AG09319 (cell line): ENCODE data around the gene NDE1.

ENCODE experiments used
- DNase-seq: peaks from one replicate; pipeline ENCODE4 v3.0.0-alpha.2; 2010; ENCODE audit warnings: low read depth; ENCODE audit errors: extremely low read depth
- TF ChIP-seq, protein P1 (sequence below): IDR thresholded peaks from 2 replicates; pipeline ENCODE4 v1.5.1; 2011; ENCODE audit warnings: low read depth, mild to moderate bottlenecking, inconsistent platforms, low read length, moderate library complexity

The NDE1 gene

DNA sequence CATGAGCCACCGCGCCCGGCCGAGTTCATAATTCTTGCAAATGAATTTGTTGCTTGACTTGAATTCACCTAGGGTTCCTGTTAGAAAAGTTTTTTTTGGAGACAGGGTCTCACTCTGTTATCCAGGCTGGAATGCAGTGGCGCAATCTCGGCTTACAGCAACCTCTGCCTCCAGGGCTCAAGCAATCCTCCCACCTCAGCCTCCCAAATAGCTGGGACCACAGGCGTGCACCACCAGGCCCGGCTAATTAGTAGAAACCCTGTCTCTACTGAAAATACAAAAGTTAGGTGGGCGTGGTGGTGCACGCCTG lies 107.0 kb downstream of the NDE1 start:
- TF ChIP-seq, protein P1, sequence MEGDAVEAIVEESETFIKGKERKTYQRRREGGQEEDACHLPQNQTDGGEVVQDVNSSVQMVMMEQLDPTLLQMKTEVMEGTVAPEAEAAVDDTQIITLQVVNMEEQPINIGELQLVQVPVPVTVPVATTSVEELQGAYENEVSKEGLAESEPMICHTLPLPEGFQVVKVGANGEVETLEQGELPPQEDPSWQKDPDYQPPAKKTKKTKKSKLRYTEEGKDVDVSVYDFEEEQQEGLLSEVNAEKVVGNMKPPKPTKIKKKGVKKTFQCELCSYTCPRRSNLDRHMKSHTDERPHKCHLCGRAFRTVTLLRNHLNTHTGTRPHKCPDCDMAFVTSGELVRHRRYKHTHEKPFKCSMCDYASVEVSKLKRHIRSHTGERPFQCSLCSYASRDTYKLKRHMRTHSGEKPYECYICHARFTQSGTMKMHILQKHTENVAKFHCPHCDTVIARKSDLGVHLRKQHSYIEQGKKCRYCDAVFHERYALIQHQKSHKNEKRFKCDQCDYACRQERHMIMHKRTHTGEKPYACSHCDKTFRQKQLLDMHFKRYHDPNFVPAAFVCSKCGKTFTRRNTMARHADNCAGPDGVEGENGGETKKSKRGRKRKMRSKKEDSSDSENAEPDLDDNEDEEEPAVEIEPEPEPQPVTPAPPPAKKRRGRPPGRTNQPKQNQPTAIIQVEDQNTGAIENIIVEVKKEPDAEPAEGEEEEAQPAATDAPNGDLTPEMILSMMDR, result no peak

GRCh38 chr16:15757630-15758251 lies 107.7 kb downstream of the NDE1 start:
- no peak for DNase-seq

More for the DNA sequence above, 107.0 kb downstream of the NDE1 start:
- DNase-seq, result no peak

DNA sequence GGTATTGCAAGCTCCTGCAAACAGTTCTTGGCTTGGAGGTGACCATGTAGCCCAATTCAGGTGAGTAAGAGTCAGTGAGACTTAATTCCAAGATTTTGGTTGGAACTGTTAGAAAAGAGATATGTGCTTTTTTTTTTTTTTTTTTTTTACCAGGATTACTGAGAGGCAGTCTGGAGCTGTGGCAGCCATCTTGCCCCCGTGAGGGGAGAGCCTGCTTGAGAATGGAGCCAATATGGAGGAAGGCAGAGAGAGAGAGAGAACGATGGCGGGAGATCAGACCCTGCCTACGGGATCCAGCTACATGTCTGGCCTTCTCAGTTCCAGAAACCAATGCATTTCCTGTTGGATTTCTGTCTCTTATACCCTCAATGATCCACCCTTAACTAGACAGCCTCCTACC lies 109.0 kb downstream of the NDE1 start:
- TF ChIP-seq, protein P1, result no peak
- no peak for DNase-seq

More at GRCh38 chr16:15757630-15758251, 107.7 kb downstream of the NDE1 start:
- TF ChIP-seq, protein P1, result no peak

- TF ChIP-seq, protein P1, result no peak
- no peak for DNase-seq
Observed at GRCh38 chr16:15760129-15760528, 110.1 kb downstream of the NDE1 start.

DNA sequence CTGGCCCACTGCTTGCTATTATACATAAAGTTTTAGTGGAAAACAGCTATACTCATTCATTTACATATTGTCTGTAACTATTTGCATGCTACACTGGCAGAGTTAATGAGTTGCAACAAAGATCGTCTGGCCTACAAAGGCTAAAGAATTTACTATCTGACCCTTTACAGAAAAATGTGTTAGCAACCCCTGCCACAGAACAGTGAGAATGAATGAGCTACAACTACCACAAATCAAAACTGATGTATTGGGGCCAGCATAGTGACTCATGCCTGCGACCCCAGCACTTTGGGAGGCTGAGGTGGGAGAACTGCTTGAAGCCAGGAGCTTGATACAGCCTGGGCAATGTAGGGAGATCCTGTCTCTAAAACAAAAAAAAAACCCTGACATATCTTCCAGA lies 114.1 kb downstream of the NDE1 start:
- TF ChIP-seq, protein P1, result no peak
- DNase-seq, result no peak

- TF ChIP-seq, protein P1, result no peak
Observed at GRCh38 chr16:15765116-15765515, 115.1 kb downstream of the NDE1 start.

DNA sequence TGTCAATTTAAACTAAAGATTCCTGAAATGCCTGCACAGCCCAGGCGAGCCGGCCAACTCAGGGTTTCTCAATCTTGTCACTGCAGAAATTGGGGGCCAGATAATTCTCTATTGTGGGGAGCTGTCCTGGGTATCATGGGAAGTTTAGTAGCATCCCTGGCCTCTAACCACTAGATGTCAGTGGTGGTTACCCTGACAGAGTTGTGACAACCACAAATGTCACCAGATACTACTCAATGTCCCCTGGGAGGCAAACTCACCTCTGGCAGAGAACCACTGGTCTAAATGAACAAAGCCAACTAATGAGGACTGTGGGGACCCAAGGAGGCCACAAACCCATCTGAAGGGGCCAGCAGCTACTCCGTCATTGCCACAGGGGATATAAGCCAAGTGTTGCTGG lies 115.8 kb downstream of the NDE1 start:
- TF ChIP-seq, protein P1, result peak; percentile 83
- DNase-seq, result no peak

More at GRCh38 chr16:15765116-15765515, 115.1 kb downstream of the NDE1 start:
- DNase-seq, result no peak
